Activated CD8-positive, alpha-beta T cell treated with anti-CD3 and anti-CD28 coated beads, Interleukin-2, amount 10 ng/mL, durations not matched to agents 7 days and 5 days (primary cell): ENCODE measurements around the gene NUP188. TPM values are rescaled to one million over a fixed set of nuclear protein-coding genes. Genes with fewer than 3 reads are reported as not detected.

ENCODE experiments used
- ATAC-seq: fragments of 150-1000 bp; cut with Tn5 transposase; one replicate; pipeline ENCODE4 v1.10.0; 2021; ENCODE audit warnings: moderate library complexity
- CTCF ChIA-PET: fragments of 350-600 bp; sonication (Branson Sonifier 250); formaldehyde crosslinking; loops from one replicate; lab custom pipeline; 2021; ENCODE audit warnings: antibody characterized with exemption; lab: Charles Lee
- POLR2A ChIA-PET: fragments of 350-600 bp; sonication (Branson Sonifier 250); formaldehyde crosslinking; loops from one replicate; lab custom pipeline; 2021; ENCODE audit warnings: antibody characterized with exemption; lab: Charles Lee
- DNase-seq: peaks from one replicate; pipeline ENCODE4 v3.0.0-alpha.2; 2020
- H3K27ac Mint-ChIP-seq: one replicate; pipeline ENCODE4 v1.8.0; 2021; ENCODE audit warnings: mild to moderate bottlenecking, mixed read lengths
- H3K27me3 Mint-ChIP-seq: one replicate; pipeline ENCODE4 v1.8.0; 2021; ENCODE audit warnings: low read depth, mixed read lengths
- H3K36me3 Mint-ChIP-seq: one replicate; pipeline ENCODE4 v1.8.0; 2021; ENCODE audit warnings: low read depth, mixed read lengths
- H3K4me1 Mint-ChIP-seq: one replicate; pipeline ENCODE4 v1.8.0; 2021; ENCODE audit warnings: low read depth, mixed read lengths
- H3K4me3 Mint-ChIP-seq: one replicate; pipeline ENCODE4 v1.8.0; 2021; ENCODE audit warnings: mild to moderate bottlenecking, mixed read lengths
- H3K9me3 Mint-ChIP-seq: one replicate; pipeline ENCODE4 v1.8.0; 2022; ENCODE audit warnings: mixed read lengths; ENCODE audit not compliant: insufficient read depth
- total RNA-seq, 2 experiments: library from RNA; stranded (reverse); gene quantifications; one replicate each; pipeline ENCODE4 v1.2.3, GENCODE V29; 2021

Gene NUP188
- total RNA-seq, 2 experiments from 2014 or later: 83.8 to 85.2 TPM

GRCh38 chr9:128905964-128906363 is 41.5 kb upstream of the NUP188 start:
- no peaks in the 10 kb centered on the region for H3K27me3 Mint-ChIP-seq
- ATAC-seq: no peak
- no peak overlapping the region for H3K4me3 Mint-ChIP-seq
- no peaks in the 10 kb centered on the region for H3K9me3 Mint-ChIP-seq
- ChIA-PET POLR2A (interaction anchor here (0.7 kb wide), 1 partner anchor 316 kb away, joined by 3 read pairs; no protein-coding TSS in a partner anchor), CTCF (no interaction called here)
- H3K36me3 Mint-ChIP-seq: peaks cover 37% of the 10 kb centered on the region
- no peak for DNase-seq
- peaks cover 58% of the 10 kb centered on the region for H3K4me1 Mint-ChIP-seq
- H3K27ac Mint-ChIP-seq: peak overlapping the region; percentile 57

DNA sequence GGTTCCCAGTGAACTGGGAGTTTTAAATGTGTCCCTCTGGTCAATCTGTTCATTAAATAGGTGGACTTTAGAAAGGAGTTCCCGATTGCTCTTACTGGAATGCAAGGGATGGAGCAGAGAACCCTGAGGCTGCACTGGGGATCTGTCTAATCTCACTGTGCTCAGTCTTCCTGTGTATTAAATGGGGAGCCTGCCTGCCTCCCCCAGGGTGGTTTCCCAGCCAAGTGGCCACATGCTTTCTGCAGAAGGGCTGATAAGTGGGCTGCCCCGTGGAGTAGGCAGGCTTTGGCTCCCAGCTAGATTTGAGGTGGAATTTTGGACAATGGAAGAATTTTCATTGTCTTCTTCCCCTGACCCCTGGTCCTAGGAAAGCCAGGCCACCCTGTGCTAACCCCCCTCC is 40.8 kb upstream of the NUP188 start:
- H3K4me3 Mint-ChIP-seq: no peak overlapping the region
- CTCF ChIA-PET: no interaction called here

GRCh38 chr9:128908372-128908771 is 39.1 kb upstream of the NUP188 start:
- ATAC-seq (no peak), DNase-seq (no peak)
- H3K27ac Mint-ChIP-seq: no peak overlapping the region
- no peaks in the 10 kb centered on the region for H3K9me3 Mint-ChIP-seq
- ChIA-PET POLR2A (no interaction called here), CTCF (interaction anchor here (0.9 to 2.3 kb wide), 3 partner anchors 17 to 90 kb away, joined by 3 to 5 read pairs (median 3); partner anchors contain the start of gene ENDOG)
- H3K27me3 Mint-ChIP-seq: no peaks in the 10 kb centered on the region
- no peak overlapping the region for H3K4me3 Mint-ChIP-seq
- H3K4me1 Mint-ChIP-seq: peaks cover 55% of the 10 kb centered on the region
- H3K36me3 Mint-ChIP-seq: peaks cover 46% of the 10 kb centered on the region

More for the DNA sequence above, 40.8 kb upstream of the NUP188 start:
- POLR2A ChIA-PET: no interaction called here
- no peak overlapping the region for H3K27ac Mint-ChIP-seq
- peaks cover 39% of the 10 kb centered on the region for H3K36me3 Mint-ChIP-seq
- H3K4me1 Mint-ChIP-seq: peaks cover 55% of the 10 kb centered on the region
- DNase-seq: no peak
- no peaks in the 10 kb centered on the region for H3K27me3 Mint-ChIP-seq
- H3K9me3 Mint-ChIP-seq: no peaks in the 10 kb centered on the region
- ATAC-seq: no peak

DNA sequence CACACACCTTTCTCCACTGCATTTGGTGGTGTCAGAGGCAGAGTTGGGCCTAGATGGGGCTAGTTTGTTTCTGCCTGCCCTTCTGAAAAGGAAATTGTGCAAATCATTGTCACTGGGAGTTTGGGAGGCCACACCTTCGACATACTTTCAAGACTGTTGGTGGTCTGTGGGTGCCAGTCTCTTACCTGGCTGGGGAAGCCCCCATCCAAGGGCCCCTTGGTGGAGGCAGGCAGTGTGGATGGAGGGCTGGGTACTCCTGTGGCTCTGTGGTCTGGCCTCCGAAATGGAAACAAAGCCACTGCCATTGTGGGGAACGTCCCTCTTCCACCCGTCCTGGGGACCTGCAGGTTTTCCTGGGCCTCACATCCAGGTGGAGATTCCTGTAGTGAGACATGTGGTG is 37.6 kb upstream of the NUP188 start:
- Mint-ChIP-seq H3K36me3 (peaks cover 46% of the 10 kb centered on the region), H3K27me3 (no peaks in the 10 kb centered on the region), H3K27ac (peak overlapping the region; percentile 65), H3K9me3 (no peaks in the 10 kb centered on the region), H3K4me1 (peaks cover 58% of the 10 kb centered on the region), H3K4me3 (no peak overlapping the region)
- DNase-seq (no peak), ATAC-seq (no peak)
- ChIA-PET POLR2A (no interaction called here), CTCF (interaction anchor here (2.3 kb wide), 1 partner anchor 18 kb away, joined by 5 read pairs; no protein-coding TSS in a partner anchor)

GRCh38 chr9:128910906-128911305 is 36.6 kb upstream of the NUP188 start:
- POLR2A ChIA-PET: interaction anchor here (0.8 kb wide), 1 partner anchor 10 kb away, joined by 3 read pairs; no protein-coding TSS in a partner anchor
- Mint-ChIP-seq H3K36me3 (peaks cover 48% of the 10 kb centered on the region), H3K27me3 (no peaks in the 10 kb centered on the region), H3K9me3 (no peaks in the 10 kb centered on the region), H3K4me1 (peaks cover 55% of the 10 kb centered on the region), H3K4me3 (no peak overlapping the region), H3K27ac (peak overlapping the region; percentile 55)
- DNase-seq (no peak), ATAC-seq (no peak)
- CTCF ChIA-PET: no interaction called here

- Mint-ChIP-seq H3K27ac (peak overlapping the region; percentile 25), H3K4me1 (peaks cover 54% of the 10 kb centered on the region), H3K27me3 (no peaks in the 10 kb centered on the region), H3K9me3 (no peaks in the 10 kb centered on the region), H3K4me3 (no peak overlapping the region), H3K36me3 (peaks cover 48% of the 10 kb centered on the region)
- no peak for ATAC-seq
- CTCF ChIA-PET: no interaction called here
- no peak for DNase-seq
- POLR2A ChIA-PET: no interaction called here
Observed at GRCh38 chr9:128911529-128912035, 35.9 kb upstream of the NUP188 start.

DNA sequence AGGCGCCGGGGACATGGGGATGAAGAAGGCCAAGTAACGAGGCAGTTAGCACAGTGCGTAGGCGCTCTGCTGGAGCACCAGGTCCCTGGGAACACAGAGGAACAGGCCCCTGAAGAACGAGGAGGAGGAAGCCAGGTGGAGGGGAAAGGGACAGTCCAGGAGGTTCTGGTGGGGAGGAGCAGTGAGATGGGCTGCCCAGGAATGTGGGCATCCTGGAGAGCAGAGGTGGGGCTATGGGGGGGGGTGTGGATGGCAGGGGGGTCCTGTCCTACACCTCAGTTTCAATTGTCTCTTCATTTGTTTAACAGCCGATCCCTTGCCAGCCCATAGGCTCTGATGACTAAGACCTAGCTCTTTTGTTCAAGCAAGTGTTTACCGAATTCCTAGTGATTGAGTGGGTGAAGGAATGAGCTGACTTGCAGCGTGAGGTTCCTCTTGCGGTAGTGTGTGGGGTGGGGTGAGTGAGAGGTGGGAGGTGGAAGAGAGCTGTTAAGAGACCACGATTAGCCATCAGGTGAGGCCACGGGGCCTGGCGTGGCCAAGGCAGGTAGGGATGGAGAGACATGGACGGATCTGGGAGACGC is 35.1 kb upstream of the NUP188 start:
- Mint-ChIP-seq H3K27me3 (no peaks in the 10 kb centered on the region), H3K36me3 (peaks cover 47% of the 10 kb centered on the region), H3K27ac (peak overlapping the region; percentile 64), H3K9me3 (no peaks in the 10 kb centered on the region), H3K4me3 (no peak overlapping the region), H3K4me1 (peaks cover 53% of the 10 kb centered on the region)
- DNase-seq (no peak), ATAC-seq (no peak)
- ChIA-PET CTCF (interaction anchor here (1.0 kb wide), 1 partner anchor 15 kb away, joined by 5 read pairs; no protein-coding TSS in a partner anchor), POLR2A (interaction anchor here (1.0 kb wide), 1 partner anchor 31 kb away, joined by 4 read pairs; the partner anchor contains the start of genes KYAT1 and LRRC8A)

DNA sequence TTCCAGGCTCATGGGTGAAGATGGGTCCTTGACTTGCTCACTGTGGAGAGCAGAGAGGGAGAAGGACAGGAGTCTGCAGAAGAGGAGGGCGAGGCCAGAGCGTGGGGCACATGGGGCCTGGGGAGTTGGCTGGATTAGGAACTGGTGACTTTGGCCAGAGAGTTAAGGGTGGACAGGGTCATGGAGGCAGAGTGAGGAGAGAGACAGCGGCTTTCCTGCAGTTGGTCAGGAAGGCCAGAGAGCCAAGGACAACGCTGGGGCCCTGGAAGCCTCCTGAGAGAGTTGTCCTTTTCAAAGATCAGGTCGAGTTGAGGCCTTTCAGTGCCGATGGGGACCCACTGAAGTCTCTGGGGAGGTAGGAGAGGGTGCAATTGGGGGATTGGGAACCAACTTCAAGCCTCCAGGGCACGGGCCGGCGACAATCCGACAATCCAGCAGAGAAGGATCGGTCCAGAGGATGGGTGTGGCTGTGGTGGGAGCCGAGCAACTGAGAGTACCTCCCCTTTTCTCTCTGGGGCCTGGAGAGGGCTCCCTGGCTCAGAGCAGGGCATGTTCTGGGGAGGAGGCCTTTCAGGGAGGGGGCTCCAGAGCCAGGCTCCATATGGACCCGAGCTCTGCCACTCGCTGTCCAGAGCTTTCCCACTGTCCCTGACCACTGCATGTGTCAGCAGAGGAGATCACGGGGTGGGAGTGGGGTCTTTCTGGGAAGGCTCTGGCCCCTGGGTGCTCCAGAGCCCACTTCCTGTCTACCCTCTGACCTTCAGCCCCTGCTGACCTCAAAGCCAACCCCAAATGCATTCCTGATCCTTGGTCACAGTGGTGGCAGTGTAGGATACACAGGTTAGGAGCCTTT is 34.2 kb upstream of the NUP188 start:
- DNase-seq (no peak), ATAC-seq (no peak)
- Mint-ChIP-seq H3K27me3 (no peaks in the 10 kb centered on the region), H3K9me3 (no peaks in the 10 kb centered on the region), H3K4me3 (no peak overlapping the region), H3K27ac (peak overlapping the region; percentile 64), H3K36me3 (peaks cover 45% of the 10 kb centered on the region), H3K4me1 (peaks cover 53% of the 10 kb centered on the region)
- CTCF ChIA-PET: interaction anchor here (1.0 to 3.6 kb wide), 2 partner anchors 14 to 15 kb away, joined by 5 to 14 read pairs; no protein-coding TSS in a partner anchor
- POLR2A ChIA-PET: interaction anchor here (1.0 kb wide), 1 partner anchor 32 kb away, joined by 4 read pairs; the partner anchor contains the start of genes KYAT1 and LRRC8A

GRCh38 chr9:128913995-128914772 is 33.3 kb upstream of the NUP188 start:
- Mint-ChIP-seq H3K36me3 (peaks cover 39% of the 10 kb centered on the region), H3K27me3 (no peaks in the 10 kb centered on the region), H3K4me3 (no peak overlapping the region), H3K27ac (no peak overlapping the region), H3K4me1 (peaks cover 44% of the 10 kb centered on the region), H3K9me3 (no peaks in the 10 kb centered on the region)
- CTCF ChIA-PET: interaction anchor here (3.6 kb wide), 1 partner anchor 14 kb away, joined by 14 read pairs; no protein-coding TSS in a partner anchor
- POLR2A ChIA-PET: no interaction called here
- DNase-seq (no peak), ATAC-seq (no peak)

DNA sequence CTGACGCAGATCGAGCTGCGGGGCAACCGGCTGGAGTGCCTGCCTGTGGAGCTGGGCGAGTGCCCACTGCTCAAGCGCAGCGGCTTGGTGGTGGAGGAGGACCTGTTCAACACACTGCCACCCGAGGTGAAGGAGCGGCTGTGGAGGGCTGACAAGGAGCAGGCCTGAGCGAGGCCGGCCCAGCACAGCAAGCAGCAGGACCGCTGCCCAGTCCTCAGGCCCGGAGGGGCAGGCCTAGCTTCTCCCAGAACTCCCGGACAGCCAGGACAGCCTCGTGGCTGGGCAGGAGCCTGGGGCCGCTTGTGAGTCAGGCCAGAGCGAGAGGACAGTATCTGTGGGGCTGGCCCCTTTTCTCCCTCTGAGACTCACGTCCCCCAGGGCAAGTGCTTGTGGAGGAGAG is 31.3 kb upstream of the NUP188 start:
- peaks cover 29% of the 10 kb centered on the region for H3K4me1 Mint-ChIP-seq
- peaks cover 30% of the 10 kb centered on the region for H3K36me3 Mint-ChIP-seq
- ATAC-seq (no peak), DNase-seq (no peak)
- POLR2A ChIA-PET: interaction anchor here (0.9 kb wide), 1 partner anchor 192 kb away, joined by 3 read pairs; the partner anchor contains the start of gene ZDHHC12
- no peak overlapping the region for H3K4me3 Mint-ChIP-seq
- H3K27ac Mint-ChIP-seq: no peak overlapping the region
- CTCF ChIA-PET: interaction anchor here (3.6 kb wide), 1 partner anchor 12 kb away, joined by 14 read pairs; no protein-coding TSS in a partner anchor
- no peaks in the 10 kb centered on the region for H3K9me3 Mint-ChIP-seq
- no peaks in the 10 kb centered on the region for H3K27me3 Mint-ChIP-seq

DNA sequence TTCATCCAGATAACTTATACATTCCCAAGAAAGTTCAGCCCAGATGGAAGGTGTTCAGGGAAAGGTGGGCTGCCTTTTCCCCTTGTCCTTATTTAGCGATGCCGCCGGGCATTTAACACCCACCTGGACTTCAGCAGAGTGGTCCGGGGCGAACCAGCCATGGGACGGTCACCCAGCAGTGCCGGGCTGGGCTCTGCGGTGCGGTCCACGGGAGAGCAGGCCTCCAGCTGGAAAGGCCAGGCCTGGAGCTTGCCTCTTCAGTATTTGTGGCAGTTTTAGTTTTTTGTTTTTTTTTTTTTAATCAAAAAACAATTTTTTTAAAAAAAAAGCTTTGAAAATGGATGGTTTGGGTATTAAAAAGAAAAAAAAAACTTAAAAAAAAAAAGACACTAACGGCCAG is 30.8 kb upstream of the NUP188 start:
- Mint-ChIP-seq H3K36me3 (peaks cover 30% of the 10 kb centered on the region), H3K27ac (no peak overlapping the region), H3K9me3 (no peaks in the 10 kb centered on the region), H3K4me1 (peaks cover 27% of the 10 kb centered on the region), H3K27me3 (no peaks in the 10 kb centered on the region), H3K4me3 (no peak overlapping the region)
- POLR2A ChIA-PET: no interaction called here
- CTCF ChIA-PET: interaction anchor here (3.6 kb wide), 1 partner anchor 12 kb away, joined by 14 read pairs; no protein-coding TSS in a partner anchor
- ATAC-seq (no peak), DNase-seq (no peak)
